Measurements from ENCODE around the gene SART3. TPM values are rescaled to one million over a fixed set of nuclear protein-coding genes. Genes with fewer than 3 reads are reported as not detected.

Gene SART3
- total RNA-seq, 1 donor from 2014 or later, result 74.5 TPM

GRCh38 chr12:108531929-108532848 lies 28.8 kb downstream of the SART3 start:
- no peaks in the 10 kb centered on the region for H3K9me3 Mint-ChIP-seq (ENCODE audit: low read depth)
- no peak overlapping the region for H3K4me3 Mint-ChIP-seq (ENCODE audit: low read depth)
- no peak for DNase-seq (ENCODE audit: low spot score, unreplicated experiment)
- H3K36me3 Mint-ChIP-seq (ENCODE audit: insufficient read depth), result peaks cover 22% of the 10 kb centered on the region
- no peaks in the 10 kb centered on the region for H3K4me1 Mint-ChIP-seq (ENCODE audit: low read depth)
- no peaks in the 10 kb centered on the region for H3K27me3 Mint-ChIP-seq
- TF ChIP-seq CTCF (IDR thresholded peaks at IDR 0.05; ENCODE audit: unreplicated experiment), result no peak
- no peak overlapping the region for H3K27ac Mint-ChIP-seq

- Mint-ChIP-seq H3K4me1 (ENCODE audit: low read depth) (no peaks in the 10 kb centered on the region), H3K9me3 (ENCODE audit: low read depth) (no peaks in the 10 kb centered on the region), H3K27ac (peak overlapping the region; percentile 72), H3K36me3 (ENCODE audit: insufficient read depth) (peaks cover 24% of the 10 kb centered on the region), H3K4me3 (ENCODE audit: low read depth) (no peak overlapping the region), H3K27me3 (no peaks in the 10 kb centered on the region)
- no peak for DNase-seq (ENCODE audit: low spot score, unreplicated experiment)
- no peak for TF ChIP-seq CTCF (IDR thresholded peaks at IDR 0.05; ENCODE audit: unreplicated experiment)
Measured at GRCh38 chr12:108530161-108530560, 30.8 kb downstream of the SART3 start.

GRCh38 chr12:108527166-108527496 lies 33.8 kb downstream of the SART3 start:
- Mint-ChIP-seq H3K27ac (no peak overlapping the region), H3K9me3 (ENCODE audit: low read depth) (no peaks in the 10 kb centered on the region), H3K36me3 (ENCODE audit: insufficient read depth) (peaks cover 30% of the 10 kb centered on the region), H3K4me1 (ENCODE audit: low read depth) (no peaks in the 10 kb centered on the region), H3K4me3 (ENCODE audit: low read depth) (no peak overlapping the region), H3K27me3 (no peaks in the 10 kb centered on the region)
- no peak for TF ChIP-seq CTCF (IDR thresholded peaks at IDR 0.05; ENCODE audit: unreplicated experiment)
- DNase-seq (ENCODE audit: low spot score, unreplicated experiment), result no peak

- Mint-ChIP-seq H3K27ac (no peak overlapping the region), H3K27me3 (no peaks in the 10 kb centered on the region), H3K36me3 (ENCODE audit: insufficient read depth) (peaks cover 30% of the 10 kb centered on the region), H3K9me3 (ENCODE audit: low read depth) (no peaks in the 10 kb centered on the region), H3K4me1 (ENCODE audit: low read depth) (no peaks in the 10 kb centered on the region), H3K4me3 (ENCODE audit: low read depth) (no peak overlapping the region)
- no peak for TF ChIP-seq CTCF (IDR thresholded peaks at IDR 0.05; ENCODE audit: unreplicated experiment)
- no peak for DNase-seq (ENCODE audit: low spot score, unreplicated experiment)
Measured at GRCh38 chr12:108526482-108527165, 34.3 kb downstream of the SART3 start.

- Mint-ChIP-seq H3K4me3 (ENCODE audit: low read depth) (no peak overlapping the region), H3K36me3 (ENCODE audit: insufficient read depth) (peaks cover 29% of the 10 kb centered on the region), H3K27me3 (no peaks in the 10 kb centered on the region), H3K9me3 (ENCODE audit: low read depth) (no peaks in the 10 kb centered on the region), H3K27ac (no peak overlapping the region), H3K4me1 (ENCODE audit: low read depth) (no peaks in the 10 kb centered on the region)
- DNase-seq (ENCODE audit: low spot score, unreplicated experiment), result no peak
- TF ChIP-seq CTCF (IDR thresholded peaks at IDR 0.05; ENCODE audit: unreplicated experiment), result no peak
Measured at GRCh38 chr12:108525681-108526080, 35.3 kb downstream of the SART3 start.

All from progenitor cell of endocrine pancreas (in vitro differentiated cells).